ENCODE results near the gene RPL10A.
"Not testable (repeated sequence)": the region's sequence is repeated elsewhere in the genome, so short reads cannot be mapped to it uniquely, and the experiment has no call there.

RPL10A gene

GRCh38 chr6:35515939-35516338 is 47.7 kb downstream of the RPL10A start:
- DNase-seq = not testable (repeated sequence)

- DNase-seq = no peak
Measured at GRCh38 chr6:35516712-35517111, 48.5 kb downstream of the RPL10A start.

GRCh38 chr6:35517978-35518377 is 49.8 kb downstream of the RPL10A start:
- not testable (repeated sequence) for DNase-seq

GRCh38 chr6:35518566-35519312 is 50.5 kb downstream of the RPL10A start:
- no peak for DNase-seq

GRCh38 chr6:35519313-35520015 is 51.3 kb downstream of the RPL10A start:
- DNase-seq = no peak
